Ovary (tissue), 9 donors: ENCODE measurements around the gene CCDC148. TPM values are rescaled to one million over a fixed set of nuclear protein-coding genes. Genes with fewer than 3 reads are reported as not detected.
"Not testable (repeated sequence)": the region's sequence is repeated elsewhere in the genome, so short reads cannot be mapped to it uniquely, and the experiment has no call there.

Experiments
- DNase-seq, 5 donors: peaks; one replicate each; pipeline ENCODE4 v3.0.0-alpha.2; 2019 to 2020
- H3K27ac ChIP-seq, 2 donors: fragments of 200-600 bp; one replicate each; pipeline versions ENCODE4 v1.5.1 to v1.8.0; 2019 to 2022
- H3K27me3 ChIP-seq: fragments of 200-600 bp; one replicate; pipeline ENCODE4 v1.8.0; 2022
- H3K36me3 ChIP-seq: fragments of 200-600 bp; sonication (generic); one replicate; pipeline ENCODE4 v1.5.1; 2019
- H3K4me1 ChIP-seq: one replicate; pipeline ENCODE4 v1.8.1; 2013; ENCODE audit warnings: mild to moderate bottlenecking, moderate library complexity; ENCODE audit not compliant: insufficient read depth
- H3K4me3 ChIP-seq: fragments of 200-600 bp; sonication (generic); one replicate; pipeline ENCODE4 v1.5.1; 2017
- H3K9me3 ChIP-seq, 2 donors: fragments of 200-600 bp in 1 of 2; sonication (generic) in 1 of 2; one replicate each; pipeline versions ENCODE4 v1.5.1 to v1.8.1; 2013 to 2019; ENCODE audit warnings: mild to moderate bottlenecking in 1 of 2, moderate library complexity in 1 of 2
- EP300 ChIP-seq: sonication (generic); formaldehyde crosslinking; IDR thresholded peaks from one replicate; pipeline ENCODE4 v1.6.1; 2017; ENCODE audit warnings: antibody characterized with exemption
- POLR2A ChIP-seq: fragments of 450-650 bp; IDR thresholded peaks from one replicate; pipeline ENCODE4 v1.6.1; 2017; ENCODE audit warnings: antibody characterized with exemption, mild to moderate bottlenecking, moderate library complexity
- WGBS, 3 donors: extraction: QIAGEN DNeasy Blood & Tissue Kit in 1 of 3; methylation state at CpG; one replicate each; pipeline versions ENCODE4 v1.1.5 to v1.1.7; 2013 to 2017; 5-methylcytosine and 5-hydroxymethylcytosine counted together
- intact Hi-C, 4 donors: fragments of 100-400 bp; cut with DNase I; formaldehyde crosslinking; loops; one replicate each; pipeline versions ENCODE4 v1.11.0 to v1.15.1; 2022 to 2023
- polyA plus RNA-seq, 2 donors: library from polyadenylated mRNA; stranded (reverse); fragments of 200-250 nt in 1 of 2; fragments of 350-450 nt in 1 of 2; fragmentation: Illumina TruSeq in 1 of 2; extraction: RNeasy Lipid Tissue Mini Kit (QIAGEN cat#74804) in 1 of 2; gene quantifications; one replicate each; pipeline ENCODE4 v1.2.3, GENCODE V29; 2013 to 2014
- total RNA-seq, 7 donors: library from RNA; depleted of rRNA in 2 of 7; stranded (reverse); fragments of >200 nt in 2 of 7; fragmentation: NEBNext Ultra II Directional in 3 of 7; extraction: Animal tissue kit (Norgen Biotek cat#: 25700) in 3 of 7; gene quantifications; one replicate each; pipeline versions ENCODE4 v1.1.0 to v1.2.4, GENCODE V29; 2016 to 2023
- TF ChIP-seq, protein P1 (sequence below), 3 donors: fragments of 450-650 bp in 2 of 3; fragments of 200-600 bp in 1 of 3; IDR thresholded peaks; one replicate each; pipeline versions ENCODE4 v1.5.1 to v1.8.0; 2016 to 2022; ENCODE audit warnings: antibody characterized with exemption in 3 of 3, mild to moderate bottlenecking in 1 of 3
- donor health status: DM: no; HTN: no; CAD: no; lungs with moderate emphysema.
- donor health status: DM: no; HTN: no; CAD: no.
- donor health status: Bipolar disorder and iron deficiency.
- donor health status: DM: yes; HTN: yes; CAD: no.
- donor health status: DM: no; HTN: no; CAD: no.
- donor health status: DM: yes; HTN: yes; CAD: no.

Gene CCDC148
- total and polyA plus RNA-seq, 9 donors, result 0.80 to 6.6 (median 3.5) TPM

DNA sequence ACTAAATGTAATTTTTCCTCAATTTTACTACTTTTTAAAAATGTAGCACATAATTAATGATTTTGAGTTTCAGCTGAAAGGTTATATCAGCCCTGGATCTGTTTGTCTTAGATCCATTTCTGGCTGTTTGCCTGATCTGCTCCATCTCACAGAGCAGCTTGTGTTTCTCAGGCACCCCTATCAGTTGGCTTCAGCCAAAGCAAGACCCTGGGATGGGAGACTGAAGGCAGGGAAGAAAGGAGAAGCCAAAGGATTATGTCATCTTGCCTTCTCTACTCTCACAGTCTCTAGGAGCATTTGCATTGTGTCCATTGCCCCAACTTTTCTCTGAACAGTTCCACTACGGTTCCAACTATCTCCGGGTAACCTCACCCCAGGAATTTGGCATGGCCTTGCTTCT, 110.5 kb downstream of the CCDC148 start:
- no peak overlapping the region for H3K4me3 ChIP-seq
- DNase-seq, result no peak
- H3K27me3 ChIP-seq, result peaks cover 3% of the 10 kb centered on the region
- 77 to 81% (median 77%) methylated on average over 2 of the region's 2 CpGs for WGBS, 3 donors
- TF ChIP-seq EP300, result no peak
- TF ChIP-seq, protein P1, sequence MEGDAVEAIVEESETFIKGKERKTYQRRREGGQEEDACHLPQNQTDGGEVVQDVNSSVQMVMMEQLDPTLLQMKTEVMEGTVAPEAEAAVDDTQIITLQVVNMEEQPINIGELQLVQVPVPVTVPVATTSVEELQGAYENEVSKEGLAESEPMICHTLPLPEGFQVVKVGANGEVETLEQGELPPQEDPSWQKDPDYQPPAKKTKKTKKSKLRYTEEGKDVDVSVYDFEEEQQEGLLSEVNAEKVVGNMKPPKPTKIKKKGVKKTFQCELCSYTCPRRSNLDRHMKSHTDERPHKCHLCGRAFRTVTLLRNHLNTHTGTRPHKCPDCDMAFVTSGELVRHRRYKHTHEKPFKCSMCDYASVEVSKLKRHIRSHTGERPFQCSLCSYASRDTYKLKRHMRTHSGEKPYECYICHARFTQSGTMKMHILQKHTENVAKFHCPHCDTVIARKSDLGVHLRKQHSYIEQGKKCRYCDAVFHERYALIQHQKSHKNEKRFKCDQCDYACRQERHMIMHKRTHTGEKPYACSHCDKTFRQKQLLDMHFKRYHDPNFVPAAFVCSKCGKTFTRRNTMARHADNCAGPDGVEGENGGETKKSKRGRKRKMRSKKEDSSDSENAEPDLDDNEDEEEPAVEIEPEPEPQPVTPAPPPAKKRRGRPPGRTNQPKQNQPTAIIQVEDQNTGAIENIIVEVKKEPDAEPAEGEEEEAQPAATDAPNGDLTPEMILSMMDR (IDR thresholded peaks at IDR 0.05), result no peak
- no peak for TF ChIP-seq POLR2A
- no peaks in the 10 kb centered on the region for H3K4me1 ChIP-seq
- H3K36me3 ChIP-seq, result no peaks in the 10 kb centered on the region
- no peak overlapping the region for H3K27ac ChIP-seq
- intact Hi-C loops, result no loop called here
- H3K9me3 ChIP-seq, result no peaks in the 10 kb centered on the region

DNA sequence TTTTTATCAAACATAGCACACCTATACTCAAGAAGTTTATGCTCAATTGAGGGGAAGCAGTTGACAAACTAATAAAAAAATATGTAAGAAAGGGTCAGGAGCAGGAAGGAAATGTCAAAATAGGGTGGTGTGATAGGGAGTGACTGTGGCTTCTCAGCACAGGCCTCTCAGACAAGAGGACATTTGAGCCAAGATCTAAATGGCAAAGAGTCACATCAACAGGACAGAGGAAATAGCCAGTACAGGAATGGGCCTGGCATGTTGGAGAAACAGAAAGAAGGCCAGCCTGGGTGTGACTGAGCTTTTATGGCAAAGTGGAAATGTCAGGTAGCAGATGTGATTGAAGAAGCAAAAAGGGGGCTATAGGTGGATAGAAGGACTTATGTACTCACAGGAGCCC, 117.0 kb downstream of the CCDC148 start:
- Histone ChIP-seq H3K4me3 (no peak overlapping the region), H3K27me3 (peaks cover 3% of the 10 kb centered on the region)
- TF ChIP-seq EP300, result no peak
- TF ChIP-seq POLR2A, result no peak
- TF ChIP-seq, protein P1 (IDR thresholded peaks at IDR 0.05), result no peak

DNA sequence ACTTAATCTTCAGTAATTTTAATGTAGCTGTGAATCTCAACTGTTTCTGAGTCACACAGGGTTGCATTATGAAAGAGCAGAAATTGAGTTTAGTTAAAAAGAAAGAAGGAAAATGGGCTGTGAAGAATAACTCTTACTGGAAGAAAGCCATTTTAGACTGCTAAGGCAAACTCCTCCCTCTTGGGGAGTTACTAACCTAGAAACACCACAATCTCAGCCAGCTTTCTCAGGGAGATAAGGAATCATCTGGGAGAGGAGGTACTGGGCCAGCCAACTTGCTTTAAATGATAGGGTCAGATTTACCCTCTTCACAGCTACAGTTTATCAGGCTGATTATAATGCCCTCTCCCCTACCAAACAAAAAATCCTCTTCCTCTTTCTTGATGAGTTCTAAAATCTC, 119.5 kb downstream of the CCDC148 start:
- intact Hi-C loops, result no loop called here
- Histone ChIP-seq H3K4me3 (no peak overlapping the region), H3K9me3 (no peaks in the 10 kb centered on the region), H3K36me3 (no peaks in the 10 kb centered on the region), H3K4me1 (no peaks in the 10 kb centered on the region), H3K27ac (no peak overlapping the region), H3K27me3 (no peaks in the 10 kb centered on the region)
- no peak for DNase-seq
- TF ChIP-seq, protein P1 (IDR thresholded peaks at IDR 0.05), result no peak
- TF ChIP-seq POLR2A (no peak), EP300 (no peak)

More for the DNA sequence above, 117.0 kb downstream of the CCDC148 start:
- Histone ChIP-seq H3K27ac (no peak overlapping the region), H3K36me3 (no peaks in the 10 kb centered on the region), H3K4me1 (no peaks in the 10 kb centered on the region), H3K9me3 (no peaks in the 10 kb centered on the region)
- intact Hi-C loops, result no loop called here
- no peak for DNase-seq

DNA sequence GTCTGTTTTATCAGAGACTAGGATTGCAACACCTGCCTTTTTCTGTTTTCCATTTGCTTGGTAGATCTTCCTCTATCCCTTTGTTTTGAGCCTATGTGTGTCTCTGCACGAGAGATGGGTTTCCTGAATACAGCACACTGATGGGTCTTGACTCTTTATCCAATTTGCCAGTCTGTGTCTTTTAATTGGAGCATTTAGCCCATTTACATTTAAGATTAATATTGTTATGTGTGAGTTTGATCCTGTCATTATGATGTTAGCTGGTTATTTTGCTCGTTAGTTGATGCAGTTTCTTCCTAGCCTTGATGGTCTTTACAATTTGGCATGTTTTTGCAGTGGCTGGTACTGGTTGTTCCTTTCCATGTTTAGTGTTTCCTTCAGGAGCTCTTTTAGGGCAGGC, 124.8 kb downstream of the CCDC148 start:
- H3K9me3 ChIP-seq, H3K4me1 ChIP-seq, H3K27me3 ChIP-seq, intact Hi-C loops, H3K36me3 ChIP-seq, H3K27ac ChIP-seq, DNase-seq, H3K4me3 ChIP-seq: not testable (repeated sequence)
- 91 to 97% (median 94%) methylated on average over 1 to 2 of the region's 2 CpGs for WGBS, 3 donors

DNA sequence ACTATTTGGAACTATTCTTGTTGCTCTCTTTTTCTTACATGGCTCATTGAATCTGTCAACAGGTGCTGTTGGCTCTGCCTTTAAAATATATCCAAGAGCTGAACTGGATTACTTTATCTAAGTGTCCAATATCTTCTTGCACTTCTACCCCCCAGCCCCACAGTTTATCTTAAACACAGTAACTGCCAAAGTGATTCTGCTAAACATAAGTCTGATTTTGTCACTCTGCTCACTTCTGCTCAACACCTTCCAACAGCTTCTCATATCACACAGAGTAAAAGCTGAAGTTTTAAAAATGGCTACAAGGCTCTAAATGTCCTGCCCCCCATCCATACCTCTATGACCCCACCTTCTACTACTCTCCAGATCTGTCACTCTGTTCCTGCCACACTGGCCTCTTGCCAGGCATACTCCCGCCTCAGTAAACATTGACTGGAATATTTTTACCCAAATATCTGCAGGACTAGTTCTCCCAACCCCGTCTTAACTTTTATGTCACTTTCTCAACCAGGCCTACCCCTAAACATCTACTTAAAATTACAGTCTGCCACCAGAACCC, 130.7 kb downstream of the CCDC148 start:
- Histone ChIP-seq H3K27me3 (no peaks in the 10 kb centered on the region), H3K4me1 (no peaks in the 10 kb centered on the region), H3K36me3 (no peaks in the 10 kb centered on the region), H3K4me3 (no peak overlapping the region), H3K9me3 (no peaks in the 10 kb centered on the region), H3K27ac (no peak overlapping the region)
- TF ChIP-seq EP300 (no peak), POLR2A (no peak)
- intact Hi-C loops, result no loop called here
- 77 to 93% (median 89%) methylated on average over 2 of the region's 2 CpGs for WGBS, 3 donors
- no peak for DNase-seq
